Activated naive CD8-positive, alpha-beta T cell treated with anti-CD3 and anti-CD28 coated beads, Interleukin-2, amount 50 U/mL, for 24 hours (primary cell): ENCODE data around the gene ADAMTS17.

Experiments used
- ATAC-seq: fragments of 150-1000 bp; cut with Tn5 transposase; one replicate; pipeline ENCODE4 v1.10.0; 2021
- DNase-seq: peaks from one replicate; pipeline ENCODE4 v3.0.0; 2021
- H3K27ac Mint-ChIP-seq: one replicate; pipeline ENCODE4 v1.8.0; 2021; ENCODE audit warnings: mild to moderate bottlenecking, mixed read lengths
- H3K27me3 Mint-ChIP-seq: one replicate; pipeline ENCODE4 v1.8.0; 2021; ENCODE audit warnings: mixed read lengths
- H3K36me3 Mint-ChIP-seq: one replicate; pipeline ENCODE4 v1.8.0; 2021; ENCODE audit warnings: low read depth, mixed read lengths
- H3K4me1 Mint-ChIP-seq: one replicate; pipeline ENCODE4 v1.8.0; 2021; ENCODE audit warnings: mixed read lengths
- H3K4me3 Mint-ChIP-seq: one replicate; pipeline ENCODE4 v1.8.0; 2021; ENCODE audit warnings: mild to moderate bottlenecking, moderate library complexity, mixed read lengths
- H3K9me3 Mint-ChIP-seq: one replicate; pipeline ENCODE4 v1.8.0; 2021; ENCODE audit warnings: mixed read lengths

ADAMTS17 gene

GRCh38 chr15:99959326-99959725 lies 382.4 kb downstream of the ADAMTS17 start:
- Mint-ChIP-seq H3K27ac (no peak overlapping the region), H3K4me3 (no peak overlapping the region), H3K36me3 (no peaks in the 10 kb centered on the region), H3K4me1 (peaks cover 4% of the 10 kb centered on the region), H3K27me3 (peaks cover 6% of the 10 kb centered on the region), H3K9me3 (no peaks in the 10 kb centered on the region)
- DNase-seq (no peak), ATAC-seq (no peak)

- H3K27me3 Mint-ChIP-seq, result peaks cover 6% of the 10 kb centered on the region
- H3K27ac Mint-ChIP-seq, result no peak overlapping the region
- H3K4me1 Mint-ChIP-seq, result peaks cover 4% of the 10 kb centered on the region
- H3K36me3 Mint-ChIP-seq, result no peaks in the 10 kb centered on the region
- DNase-seq (no peak), ATAC-seq (no peak)
- H3K9me3 Mint-ChIP-seq, result no peaks in the 10 kb centered on the region
- no peak overlapping the region for H3K4me3 Mint-ChIP-seq
Measured at GRCh38 chr15:99958426-99959097, 383.2 kb downstream of the ADAMTS17 start.

- Mint-ChIP-seq H3K27me3 (peaks cover 6% of the 10 kb centered on the region), H3K4me1 (peaks cover 4% of the 10 kb centered on the region), H3K36me3 (no peaks in the 10 kb centered on the region), H3K4me3 (no peak overlapping the region), H3K27ac (no peak overlapping the region), H3K9me3 (no peaks in the 10 kb centered on the region)
- DNase-seq (no peak), ATAC-seq (no peak)
Measured at GRCh38 chr15:99957642-99958013, 384.1 kb downstream of the ADAMTS17 start.

GRCh38 chr15:99956820-99957641 lies 384.7 kb downstream of the ADAMTS17 start:
- no peak overlapping the region for H3K27ac Mint-ChIP-seq
- no peaks in the 10 kb centered on the region for H3K9me3 Mint-ChIP-seq
- peaks cover 6% of the 10 kb centered on the region for H3K27me3 Mint-ChIP-seq
- H3K4me1 Mint-ChIP-seq, result peaks cover 4% of the 10 kb centered on the region
- DNase-seq (no peak), ATAC-seq (no peak)
- H3K36me3 Mint-ChIP-seq, result no peaks in the 10 kb centered on the region
- no peak overlapping the region for H3K4me3 Mint-ChIP-seq

GRCh38 chr15:99956022-99956775 lies 385.6 kb downstream of the ADAMTS17 start:
- H3K4me1 Mint-ChIP-seq, result peaks cover 4% of the 10 kb centered on the region
- no peaks in the 10 kb centered on the region for H3K9me3 Mint-ChIP-seq
- DNase-seq (no peak), ATAC-seq (no peak)
- H3K36me3 Mint-ChIP-seq, result no peaks in the 10 kb centered on the region
- H3K27ac Mint-ChIP-seq, result no peak overlapping the region
- no peak overlapping the region for H3K4me3 Mint-ChIP-seq
- H3K27me3 Mint-ChIP-seq, result peaks cover 6% of the 10 kb centered on the region

- ATAC-seq, result no peak
- Mint-ChIP-seq H3K27ac (no peak overlapping the region), H3K36me3 (no peaks in the 10 kb centered on the region), H3K4me3 (no peak overlapping the region), H3K4me1 (peaks cover 4% of the 10 kb centered on the region), H3K27me3 (peaks cover 6% of the 10 kb centered on the region), H3K9me3 (no peaks in the 10 kb centered on the region)
- no peak for DNase-seq
Measured at GRCh38 chr15:99955532-99955931, 386.2 kb downstream of the ADAMTS17 start.

GRCh38 chr15:99955181-99955525 lies 386.6 kb downstream of the ADAMTS17 start:
- no peak overlapping the region for H3K27ac Mint-ChIP-seq
- H3K4me3 Mint-ChIP-seq, result no peak overlapping the region
- H3K27me3 Mint-ChIP-seq, result peaks cover 8% of the 10 kb centered on the region
- peaks cover 2% of the 10 kb centered on the region for H3K9me3 Mint-ChIP-seq
- peaks cover 4% of the 10 kb centered on the region for H3K4me1 Mint-ChIP-seq
- ATAC-seq, result no peak
- no peak for DNase-seq
- H3K36me3 Mint-ChIP-seq, result no peaks in the 10 kb centered on the region

GRCh38 chr15:99954361-99955180 lies 387.2 kb downstream of the ADAMTS17 start:
- ATAC-seq (no peak), DNase-seq (no peak)
- Mint-ChIP-seq H3K27ac (no peak overlapping the region), H3K27me3 (peaks cover 8% of the 10 kb centered on the region), H3K36me3 (peaks cover 2% of the 10 kb centered on the region), H3K9me3 (peaks cover 6% of the 10 kb centered on the region), H3K4me1 (peaks cover 4% of the 10 kb centered on the region), H3K4me3 (no peak overlapping the region)

GRCh38 chr15:99953886-99954285 lies 387.9 kb downstream of the ADAMTS17 start:
- Mint-ChIP-seq H3K36me3 (peaks cover 2% of the 10 kb centered on the region), H3K27me3 (peaks cover 6% of the 10 kb centered on the region), H3K27ac (no peak overlapping the region), H3K4me1 (peaks cover 4% of the 10 kb centered on the region), H3K4me3 (no peak overlapping the region), H3K9me3 (peaks cover 10% of the 10 kb centered on the region)
- ATAC-seq (no peak), DNase-seq (no peak)

GRCh38 chr15:99951511-99951910 lies 390.3 kb downstream of the ADAMTS17 start:
- no peak overlapping the region for H3K4me3 Mint-ChIP-seq
- ATAC-seq (no peak), DNase-seq (no peak)
- peaks cover 2% of the 10 kb centered on the region for H3K36me3 Mint-ChIP-seq
- H3K4me1 Mint-ChIP-seq, result no peaks in the 10 kb centered on the region
- H3K9me3 Mint-ChIP-seq, result peaks cover 23% of the 10 kb centered on the region
- H3K27ac Mint-ChIP-seq, result no peak overlapping the region
- peaks cover 6% of the 10 kb centered on the region for H3K27me3 Mint-ChIP-seq

GRCh38 chr15:99944131-99944530 lies 397.6 kb downstream of the ADAMTS17 start:
- no peak for DNase-seq
- Mint-ChIP-seq H3K4me3 (no peak overlapping the region), H3K27ac (no peak overlapping the region), H3K27me3 (peaks cover 5% of the 10 kb centered on the region), H3K4me1 (no peaks in the 10 kb centered on the region), H3K36me3 (peaks cover 2% of the 10 kb centered on the region), H3K9me3 (peaks cover 43% of the 10 kb centered on the region)
- no peak for ATAC-seq

GRCh38 chr15:99943466-99943865 lies 398.3 kb downstream of the ADAMTS17 start:
- ATAC-seq, result no peak
- Mint-ChIP-seq H3K4me1 (no peaks in the 10 kb centered on the region), H3K4me3 (no peak overlapping the region), H3K36me3 (peaks cover 2% of the 10 kb centered on the region), H3K27ac (no peak overlapping the region), H3K27me3 (peaks cover 6% of the 10 kb centered on the region), H3K9me3 (peaks cover 41% of the 10 kb centered on the region)
- DNase-seq, result no peak

- Mint-ChIP-seq H3K4me3 (no peak overlapping the region), H3K9me3 (no peaks in the 10 kb centered on the region), H3K36me3 (no peaks in the 10 kb centered on the region), H3K4me1 (peaks cover 8% of the 10 kb centered on the region), H3K27me3 (no peaks in the 10 kb centered on the region), H3K27ac (no peak overlapping the region)
- no peak for DNase-seq
- ATAC-seq, result no peak
Measured at GRCh38 chr15:99932676-99933402, 408.9 kb downstream of the ADAMTS17 start.
